ENCODE measurements around the gene RDX.

DNA sequence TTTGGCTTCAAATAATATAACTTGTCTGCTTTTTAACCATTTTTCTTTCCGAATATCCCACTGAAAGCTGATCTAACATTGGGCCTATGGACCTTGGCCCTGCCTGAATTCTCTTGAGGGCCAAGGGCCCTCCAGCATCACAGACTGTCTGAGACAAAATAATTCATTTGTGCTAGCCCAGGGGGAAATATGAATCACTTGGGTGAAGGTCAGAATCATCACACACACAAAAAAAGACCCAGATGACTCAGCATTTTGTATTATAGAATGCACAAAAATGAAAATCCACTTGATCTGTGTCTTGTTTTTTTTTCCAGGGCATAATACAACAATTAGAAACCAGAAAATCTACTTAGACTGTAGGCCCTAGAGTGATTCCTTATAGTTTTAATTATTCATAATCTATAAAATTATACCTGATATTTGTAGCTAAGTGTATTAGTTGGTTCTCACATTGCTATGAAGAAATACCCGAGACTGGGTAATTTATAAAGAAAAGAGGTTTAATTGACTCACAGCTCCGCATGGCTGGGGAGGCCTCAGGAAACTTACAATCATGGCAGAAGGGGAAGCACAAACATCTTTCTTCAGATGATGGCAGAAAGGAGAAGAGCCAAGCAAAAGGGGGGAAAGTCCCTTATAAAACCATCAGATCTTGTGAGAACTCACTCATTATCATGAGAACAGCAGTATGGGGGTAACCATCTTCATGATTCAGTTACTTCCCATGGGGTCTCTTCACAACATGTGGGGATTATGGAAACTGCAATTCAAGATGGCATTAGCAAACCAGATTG, 15.6 kb upstream of the RDX start:
- TF ChIP-seq POLR2A (IDR thresholded peaks at IDR 0.05; ENCODE audit: low read length) (no peak), GATA1 (IDR thresholded peaks at IDR 0.05; ENCODE audit: low read depth, low read length) (no peak)

All from erythroblast (primary cell).